Measurements from ENCODE around the gene RASSF3.
"Not testable (repeated sequence)": the region's sequence is repeated elsewhere in the genome, so short reads cannot be mapped to it uniquely, and the experiment has no call there.

The RASSF3 gene, protein sequence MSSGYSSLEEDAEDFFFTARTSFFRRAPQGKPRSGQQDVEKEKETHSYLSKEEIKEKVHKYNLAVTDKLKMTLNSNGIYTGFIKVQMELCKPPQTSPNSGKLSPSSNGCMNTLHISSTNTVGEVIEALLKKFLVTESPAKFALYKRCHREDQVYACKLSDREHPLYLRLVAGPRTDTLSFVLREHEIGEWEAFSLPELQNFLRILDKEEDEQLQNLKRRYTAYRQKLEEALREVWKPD

DNA sequence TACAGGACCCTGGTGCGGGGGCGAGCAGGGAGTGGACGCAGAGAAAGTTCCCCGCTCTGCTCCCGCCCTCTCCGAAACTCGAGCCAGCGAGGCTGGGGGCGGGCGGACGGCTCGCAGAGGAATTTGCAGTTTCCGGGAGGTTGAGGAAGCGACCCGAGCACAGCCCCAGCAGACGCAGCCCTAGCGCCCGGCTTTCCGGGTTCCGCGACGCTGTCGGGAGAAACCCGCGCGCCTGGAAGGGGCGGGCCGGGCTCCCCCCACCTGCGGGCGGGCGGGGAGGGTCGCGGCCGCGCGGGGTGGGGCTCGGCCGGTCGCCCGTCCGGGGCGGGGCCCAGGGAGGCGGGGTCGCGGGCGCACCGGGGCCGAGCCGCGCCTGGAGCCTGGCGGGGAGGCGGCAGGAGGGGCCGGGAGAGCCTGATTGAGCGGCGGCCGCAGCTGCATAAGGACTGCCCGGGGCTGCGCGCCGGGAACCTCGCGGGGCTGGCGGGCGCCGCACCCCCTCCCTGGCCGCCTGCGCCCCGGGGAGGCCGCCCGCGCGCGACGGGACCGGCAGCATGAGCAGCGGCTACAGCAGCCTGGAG lies at the start of gene RASSF3:
RASSF3 (plus strand) TSS at position 417 of the 581 bp plus-strand sequence; CDS start at position 555, 138 bp downstream.
- DNase-seq (ENCODE audit: low read depth), result no peak

DNA sequence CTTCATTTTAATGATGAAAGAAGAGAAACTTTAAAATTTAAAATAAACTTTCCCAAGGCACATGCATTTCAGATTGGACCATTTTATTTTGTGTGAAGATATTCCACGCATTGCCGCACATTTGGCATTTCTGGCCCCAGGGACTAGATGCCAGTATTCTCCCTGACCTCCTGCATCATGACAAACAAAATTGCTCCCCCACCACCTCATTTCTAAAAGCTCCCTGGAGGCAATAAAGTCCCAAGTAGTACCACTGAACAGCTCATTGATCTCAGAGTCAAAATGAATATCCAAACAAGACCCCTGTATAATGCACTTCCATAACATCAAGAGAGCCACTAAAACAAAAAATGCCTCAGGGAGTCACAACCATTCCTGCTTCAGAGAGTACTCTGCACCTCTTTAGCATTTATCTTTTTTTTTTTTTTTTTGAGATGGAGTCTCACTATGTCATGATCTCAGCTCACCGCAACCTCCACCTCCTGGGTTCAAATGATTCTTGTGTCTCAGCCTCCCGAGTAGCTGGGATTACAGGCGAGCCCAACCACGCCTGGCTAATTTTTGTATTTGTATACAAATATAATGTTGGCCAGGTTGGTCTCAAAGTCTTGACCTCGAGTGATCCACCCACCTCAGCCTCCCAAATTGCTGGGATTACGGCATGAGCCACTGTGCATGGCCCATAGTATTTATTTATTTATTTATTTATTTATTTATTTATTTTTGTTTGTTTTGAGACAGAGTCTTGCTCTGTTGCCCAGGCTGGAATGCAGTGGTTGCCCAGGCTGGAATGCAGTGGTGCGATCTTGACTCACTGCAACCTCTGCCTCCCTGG lies 48.8 kb upstream of the RASSF3 start:
- DNase-seq (ENCODE audit: low read depth), result no peak

DNA sequence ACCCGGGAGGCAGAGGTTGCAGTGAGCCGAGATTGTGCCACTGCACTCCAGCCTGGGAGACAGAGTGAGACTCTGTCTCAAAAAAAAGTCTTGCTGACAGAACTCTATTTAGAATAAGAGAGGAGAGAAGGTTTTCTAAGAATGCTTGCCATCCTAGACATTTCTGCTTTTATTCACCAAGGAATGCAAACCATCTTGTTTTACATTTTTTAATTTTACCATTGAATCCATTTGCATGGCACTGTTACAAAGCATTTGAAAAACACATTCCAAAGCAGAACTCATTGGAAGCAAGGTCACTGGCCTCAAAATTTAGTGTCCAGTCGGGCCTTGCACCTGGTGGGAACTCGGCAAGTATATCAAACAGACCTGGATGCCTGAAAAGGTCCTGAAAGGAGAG lies 44.2 kb upstream of the RASSF3 start:
- peak; percentile 44 for DNase-seq (ENCODE audit: low read depth)

DNA sequence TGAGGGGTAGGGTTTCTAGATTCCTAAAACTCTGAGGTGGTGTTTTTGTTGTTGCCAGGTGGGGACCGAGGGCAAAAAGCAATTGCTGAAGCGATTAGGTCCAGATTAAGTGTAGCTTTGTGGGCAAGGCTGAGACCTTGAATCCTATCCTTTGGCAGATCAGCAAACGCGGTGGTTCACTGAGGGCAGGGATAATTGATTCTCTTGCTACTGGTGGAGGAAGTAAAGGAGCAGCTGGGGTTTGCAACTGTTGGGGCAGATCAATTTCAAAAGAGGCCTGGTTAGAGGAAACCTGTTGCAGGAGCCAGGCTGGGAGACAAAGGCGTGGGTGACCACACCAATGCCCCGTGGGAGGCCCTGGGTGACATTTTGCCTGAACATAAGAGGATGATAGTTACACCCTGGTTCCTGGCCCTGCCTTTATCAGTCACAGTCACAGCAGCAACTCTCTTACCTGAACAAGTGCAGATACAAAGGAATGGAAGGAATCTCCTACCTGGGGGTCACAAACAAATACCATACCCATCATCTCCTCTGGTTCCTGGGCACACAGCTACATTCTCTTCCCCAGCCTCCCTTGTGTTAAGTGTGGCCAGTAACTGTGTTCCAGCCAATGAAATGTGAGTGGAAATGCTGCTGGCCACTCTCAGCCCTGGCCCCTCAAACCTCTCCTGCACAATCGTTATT lies 43.3 kb upstream of the RASSF3 start:
- no peak for DNase-seq (ENCODE audit: low read depth)

DNA sequence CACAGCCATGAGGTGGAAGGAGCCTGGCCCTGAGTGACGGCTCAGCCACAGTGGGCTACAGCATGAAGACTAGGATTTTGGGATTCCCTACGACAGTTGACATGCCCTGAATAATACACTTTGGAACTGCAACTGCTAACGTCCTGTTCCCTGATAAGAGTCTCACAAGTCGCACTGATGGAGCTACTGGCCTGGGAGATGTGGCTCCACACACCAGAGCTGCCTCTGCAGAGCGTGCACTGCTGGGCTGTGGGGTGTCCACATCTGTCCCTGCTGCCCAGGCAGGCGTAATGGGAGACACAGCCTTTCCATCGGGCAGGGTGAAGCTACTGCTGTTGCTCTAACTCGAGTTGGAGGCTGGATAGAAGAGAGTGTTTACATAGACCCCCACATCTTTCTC lies 42.7 kb upstream of the RASSF3 start:
- no peak for DNase-seq (ENCODE audit: low read depth)

DNA sequence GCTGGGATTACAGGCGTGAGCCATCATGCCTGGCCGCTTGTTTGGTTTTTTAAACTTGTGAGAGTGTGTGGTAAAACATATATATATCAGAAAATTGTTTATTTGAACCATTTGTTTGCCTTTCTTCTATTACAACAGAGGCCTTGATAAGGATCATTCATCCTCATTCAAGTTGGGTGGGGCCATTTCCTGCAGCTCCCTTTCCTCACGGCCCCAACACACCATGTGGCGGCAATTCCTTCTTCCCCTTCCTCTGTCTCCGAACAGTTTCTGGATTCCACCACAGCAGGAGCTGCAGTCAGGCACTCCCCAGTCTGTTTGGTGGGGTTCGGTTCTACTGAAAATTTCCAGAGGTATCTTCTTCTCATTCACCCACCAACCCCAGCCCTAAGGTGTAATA lies 42.0 kb upstream of the RASSF3 start:
- no peak for DNase-seq (ENCODE audit: low read depth)

DNA sequence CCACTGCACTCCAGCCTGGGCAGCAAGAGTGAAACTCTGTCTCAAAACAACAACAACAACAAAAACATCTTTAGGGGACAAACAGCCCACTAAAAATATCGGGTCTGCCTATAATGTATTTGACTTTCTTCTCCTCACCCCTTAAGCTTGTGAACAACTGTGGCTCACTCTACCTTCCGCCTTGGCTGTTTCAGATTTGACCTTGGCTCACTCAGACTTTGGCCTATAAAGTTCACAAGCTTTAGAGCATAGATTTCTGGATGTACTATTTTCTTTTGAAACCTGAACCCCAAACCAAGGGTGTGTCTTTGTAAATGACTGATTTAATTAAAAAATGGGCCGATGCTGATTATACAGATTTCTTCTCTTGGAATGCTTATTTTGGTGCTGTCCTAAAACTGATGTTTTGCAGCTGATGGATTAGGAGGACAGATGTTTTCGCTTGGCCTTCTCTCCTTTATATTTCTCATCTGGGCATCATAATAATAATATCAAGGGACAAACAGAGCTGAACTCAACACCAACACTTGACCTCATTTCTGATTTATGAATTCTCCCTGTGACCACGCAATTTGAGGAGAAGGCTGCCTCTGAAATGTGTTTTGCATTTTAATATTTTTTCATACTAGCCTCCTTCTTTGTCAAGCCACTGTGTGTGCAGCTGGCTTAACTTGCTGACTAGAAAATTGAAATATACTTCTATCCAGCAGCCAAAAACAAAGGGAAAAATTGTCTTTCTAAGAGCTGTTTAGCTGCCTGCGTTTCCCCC lies 40.2 kb upstream of the RASSF3 start:
- no peak for DNase-seq (ENCODE audit: low read depth)

DNA sequence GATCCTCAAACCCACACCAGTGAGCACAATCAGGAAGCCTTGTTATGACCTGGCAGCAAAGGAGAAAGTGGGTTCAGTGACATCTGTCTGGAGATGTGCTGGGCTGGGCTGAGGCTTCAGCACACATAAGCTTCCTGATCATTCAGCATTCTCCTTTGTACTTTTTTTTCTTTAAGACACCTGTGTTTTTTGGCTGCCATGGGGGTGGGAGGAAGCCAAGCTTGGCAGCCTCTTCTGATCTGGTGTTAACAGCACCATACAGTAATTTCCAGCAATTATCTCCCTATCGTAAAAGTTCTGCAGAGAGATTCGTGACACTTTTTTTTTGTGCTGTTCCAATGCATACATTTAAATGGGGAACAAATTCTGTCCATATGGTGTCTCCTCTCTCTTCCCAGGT lies 38.9 kb upstream of the RASSF3 start:
- DNase-seq (ENCODE audit: low read depth), result no peak

DNA sequence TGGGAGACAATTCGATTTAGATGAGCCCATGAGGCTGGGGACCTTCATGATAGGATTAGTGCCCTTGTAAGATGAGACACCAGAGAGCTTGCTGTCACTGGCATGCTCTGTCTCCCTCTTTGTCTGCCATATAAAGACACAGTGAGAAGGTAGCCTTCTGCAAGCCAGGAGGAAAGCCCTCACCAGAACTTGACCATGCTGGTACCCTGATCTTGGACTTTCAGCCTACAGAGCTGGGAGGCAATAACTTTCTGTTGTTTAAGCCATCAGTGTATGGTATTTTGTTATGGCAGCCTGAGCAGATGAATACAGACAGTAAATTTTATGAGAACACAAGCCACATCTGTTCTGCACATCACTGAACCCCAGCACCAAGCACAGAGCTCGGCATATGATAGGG lies 38.1 kb upstream of the RASSF3 start:
- no peak for DNase-seq (ENCODE audit: low read depth)

DNA sequence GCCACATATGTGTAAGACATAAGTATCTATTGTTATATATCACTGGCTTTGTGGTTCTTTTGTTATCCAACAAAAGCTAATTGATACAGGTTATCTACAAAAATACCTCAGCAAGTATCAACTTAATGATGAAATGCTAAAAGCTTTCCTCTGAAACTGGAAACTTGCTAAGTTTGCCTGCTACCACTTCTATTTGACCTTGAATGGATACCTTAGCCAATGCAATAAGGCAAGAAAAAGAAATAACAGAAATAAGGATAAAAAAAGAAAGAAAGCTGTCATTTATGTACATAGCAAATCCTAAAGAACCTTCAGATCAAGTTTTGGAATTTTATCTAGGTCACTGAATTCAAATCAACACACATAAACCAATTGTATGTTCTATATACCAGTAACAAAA lies 35.5 kb upstream of the RASSF3 start:
- DNase-seq (ENCODE audit: low read depth), result no peak

DNA sequence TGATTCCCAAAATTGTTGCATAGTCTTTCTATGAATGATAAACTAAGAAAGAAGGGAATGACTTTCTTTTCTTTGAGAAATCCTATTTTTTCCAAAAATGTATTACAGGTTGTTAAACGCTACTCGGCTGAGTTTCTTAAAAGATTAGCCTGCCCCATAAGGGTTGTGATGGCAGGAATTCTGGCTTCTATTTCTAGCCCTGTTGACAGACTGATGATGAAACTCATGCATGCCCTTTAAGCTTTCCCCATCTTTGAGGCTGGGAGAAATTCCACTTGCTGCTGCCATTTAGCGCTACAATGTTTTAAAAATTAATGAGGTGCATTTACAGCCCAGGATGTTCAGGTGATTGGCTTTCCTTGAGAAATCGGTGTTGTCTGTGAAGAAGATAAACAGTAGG lies 33.2 kb upstream of the RASSF3 start:
- no peak for DNase-seq (ENCODE audit: low read depth)

DNA sequence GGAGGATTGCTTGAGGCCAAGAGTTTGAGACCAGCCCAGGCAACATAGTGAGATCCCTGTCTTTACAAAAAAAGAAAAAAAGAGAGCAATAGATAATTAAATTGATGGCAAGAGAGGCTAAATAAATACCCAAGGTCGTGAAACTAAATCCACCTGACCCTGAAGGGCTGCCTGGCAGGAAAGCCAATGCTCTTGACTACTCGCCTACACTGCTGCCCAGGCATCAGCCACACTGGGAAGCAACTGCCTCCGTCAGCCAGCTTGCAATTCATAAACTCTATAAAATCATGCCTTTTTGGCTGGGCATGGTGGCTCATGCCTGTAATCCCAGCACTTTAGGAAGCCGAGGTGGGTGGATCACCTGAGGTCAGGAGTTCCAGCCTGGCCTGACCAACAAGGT lies 31.7 kb upstream of the RASSF3 start:
- DNase-seq (ENCODE audit: low read depth), result no peak

DNA sequence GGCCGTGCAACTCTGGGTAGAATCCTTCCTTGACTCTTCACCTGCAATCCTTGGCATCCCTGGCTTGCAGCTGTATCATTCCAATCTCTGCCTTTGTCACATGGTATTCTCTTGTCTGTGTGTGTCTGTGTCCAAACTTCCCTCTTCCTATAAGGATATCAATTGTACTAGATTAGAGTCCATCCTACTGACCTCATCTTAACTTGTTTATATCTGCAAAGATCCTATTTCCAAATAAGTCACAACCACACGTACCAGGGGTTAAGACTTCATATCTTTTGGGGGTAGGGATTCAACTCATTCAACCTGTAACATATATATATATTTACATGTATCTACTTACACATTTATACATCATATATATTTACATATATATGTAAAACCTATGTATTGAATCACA lies 29.6 kb upstream of the RASSF3 start:
- DNase-seq (ENCODE audit: low read depth), result no peak

DNA sequence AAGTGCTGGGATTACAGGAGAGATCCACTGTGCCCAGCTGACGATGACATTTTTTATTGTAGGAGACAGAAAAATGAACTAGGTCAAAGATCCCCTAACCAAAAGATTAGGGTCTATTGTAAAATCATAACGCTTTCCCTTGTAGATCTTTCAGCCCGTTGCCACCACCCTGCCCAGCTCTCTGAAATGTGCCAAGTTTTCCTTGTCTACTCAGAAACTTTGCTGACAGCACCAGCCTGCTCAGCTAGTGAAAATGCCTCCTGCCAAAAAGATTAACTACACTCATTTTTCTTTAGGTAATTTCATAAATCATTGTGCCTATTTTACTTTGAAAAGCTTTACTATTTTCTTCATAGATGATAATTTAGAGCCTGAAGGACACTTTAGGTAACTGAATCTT lies 28.2 kb upstream of the RASSF3 start:
- no peak for DNase-seq (ENCODE audit: low read depth)

DNA sequence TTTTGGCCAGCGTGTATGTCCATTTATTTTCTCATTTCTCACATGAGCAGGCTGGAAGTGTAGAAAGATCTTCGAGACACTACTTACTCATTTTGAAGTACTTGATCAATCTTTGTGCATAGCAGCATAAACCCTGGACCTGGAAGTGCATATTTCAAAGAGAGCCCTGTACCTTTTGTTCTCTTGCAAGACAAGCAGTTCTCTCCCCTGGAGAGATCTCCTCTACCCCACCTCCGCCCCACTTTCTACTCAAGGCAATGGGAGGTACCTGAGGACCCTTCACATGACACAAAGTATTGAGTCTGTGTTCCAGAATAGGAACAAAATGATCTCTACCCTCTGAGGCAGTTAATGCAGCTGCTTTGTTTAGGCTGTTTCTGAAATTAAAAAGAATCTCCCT lies 27.4 kb upstream of the RASSF3 start:
- no peak for DNase-seq (ENCODE audit: low read depth)

DNA sequence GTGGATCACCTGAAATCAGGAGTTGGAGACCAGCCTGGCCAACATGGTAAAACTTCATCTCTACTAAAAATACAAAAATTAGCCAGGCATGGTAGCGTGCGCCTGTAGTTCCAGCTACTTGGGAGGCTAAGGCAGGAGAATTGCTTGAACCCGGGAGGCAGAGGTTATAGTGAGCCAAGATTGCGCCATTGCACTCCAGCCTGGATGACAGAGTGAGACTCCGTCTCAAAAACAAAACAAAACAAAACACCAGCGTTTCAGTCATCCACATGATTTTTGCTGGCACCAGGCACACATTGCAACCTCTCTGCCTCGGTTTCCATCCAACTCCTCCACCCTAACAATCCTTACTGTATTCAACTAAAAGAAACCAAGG lies 26.9 kb upstream of the RASSF3 start:
- not testable (repeated sequence) for DNase-seq (ENCODE audit: low read depth)

DNA sequence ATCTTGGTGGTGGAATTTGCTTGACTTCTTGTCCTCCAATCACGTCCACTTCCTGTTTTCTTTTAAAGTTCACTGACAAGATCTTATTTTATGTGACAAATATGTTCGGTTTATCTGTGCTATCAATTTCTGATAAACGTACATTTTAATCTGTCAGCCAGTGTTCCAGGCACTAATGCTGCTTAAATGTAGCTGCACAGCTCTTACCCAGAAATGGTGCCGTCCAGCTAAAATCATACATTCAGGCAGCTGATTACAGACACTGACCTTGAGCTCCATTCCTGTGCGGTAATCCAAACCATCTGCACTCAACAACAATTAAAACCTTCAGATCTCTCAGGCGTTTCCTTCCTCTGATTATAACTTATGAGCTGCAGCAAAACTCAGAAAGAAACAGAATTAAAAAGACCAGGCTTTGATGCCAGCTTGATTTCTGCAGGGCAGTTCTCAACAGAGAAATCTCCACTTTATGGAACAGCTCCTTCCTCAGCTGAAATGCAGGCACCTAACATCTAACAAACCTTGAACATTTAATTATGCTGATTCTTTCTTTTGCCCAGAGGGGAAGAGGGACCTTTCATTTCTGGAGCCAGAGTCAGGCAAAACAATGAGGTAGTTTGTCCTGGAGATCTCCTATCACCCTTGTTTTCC lies 26.4 kb upstream of the RASSF3 start:
- DNase-seq (ENCODE audit: low read depth), result no peak

DNA sequence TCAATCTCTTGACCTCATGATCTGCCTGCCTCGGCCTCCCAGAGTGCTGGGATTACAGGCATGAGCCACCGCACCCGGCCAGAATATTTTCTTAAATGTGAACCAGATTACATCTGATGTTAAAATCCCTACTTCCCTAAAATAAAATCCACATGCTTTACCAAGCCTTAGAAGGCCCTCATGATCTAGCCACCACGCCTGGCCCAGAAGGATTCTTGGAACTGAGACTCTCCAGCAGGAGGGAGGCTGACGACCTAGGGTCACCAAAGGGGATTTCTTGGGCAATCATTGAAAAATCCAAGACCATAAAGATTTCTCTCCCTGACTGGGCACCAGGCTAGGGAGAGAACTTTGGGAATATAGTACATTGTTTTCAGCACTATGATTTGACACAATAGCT lies 25.2 kb upstream of the RASSF3 start:
- DNase-seq (ENCODE audit: low read depth), result no peak

DNA sequence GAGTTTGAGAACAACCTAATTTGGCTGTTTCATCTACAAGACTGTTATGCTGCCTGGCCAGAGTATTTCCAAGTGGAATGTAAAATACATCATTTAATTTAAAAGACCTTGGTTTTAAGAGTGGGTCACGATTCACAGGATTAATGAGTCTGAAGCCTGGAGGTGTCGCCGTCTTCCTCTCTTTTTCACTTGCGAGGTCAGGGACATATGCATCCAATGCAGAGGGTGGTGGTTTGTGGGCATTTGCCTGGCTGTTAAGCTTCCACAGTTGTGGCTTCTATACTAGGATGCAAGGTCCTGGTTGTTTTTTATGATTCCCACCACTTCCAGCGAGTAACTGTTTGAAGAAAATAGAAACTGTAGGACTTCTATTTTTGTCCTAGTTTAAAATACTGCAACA lies 22.8 kb upstream of the RASSF3 start:
- no peak for DNase-seq (ENCODE audit: low read depth)

DNA sequence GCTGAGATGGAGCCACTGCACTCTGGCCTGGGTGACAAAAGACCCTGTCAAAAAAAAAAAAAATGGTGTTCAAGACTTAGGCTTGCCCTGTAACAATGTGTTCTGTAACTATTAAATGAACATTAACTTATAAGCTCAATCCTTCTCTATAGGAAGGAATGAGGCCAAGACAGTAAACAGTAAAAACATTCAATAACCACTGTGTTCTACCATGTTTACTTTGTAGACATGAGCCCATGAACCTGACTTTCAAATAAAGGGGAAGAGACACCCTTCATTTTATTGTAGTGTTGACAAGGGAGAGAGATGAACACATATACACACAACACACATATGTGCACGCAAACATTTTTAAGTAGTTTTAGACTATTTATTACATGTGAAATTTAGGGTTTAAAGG lies 20.1 kb upstream of the RASSF3 start:
- DNase-seq (ENCODE audit: low read depth), result no peak

Measured in GM04503 (cell line).